Activated T-helper 2 cell treated with anti-CD3 and anti-CD28 coated beads, Interferon-gamma antibody, Interleukin-2, Interleukin-4, amounts not matched to agents 10 μg/mL and 5 μg/mL and 100 μg/mL, durations not matched to agents 14 hours and 24 hours and 36 hours (primary cell): ENCODE measurements around the gene STX16. TPM values are rescaled to one million over a fixed set of nuclear protein-coding genes. Genes with fewer than 3 reads are reported as not detected.

Experiments
- DNase-seq: peaks from one replicate; pipeline ENCODE4 v3.0.0; 2021; ENCODE audit warnings: low spot score
- H3K27ac Mint-ChIP-seq: one replicate; pipeline ENCODE4 v1.8.0; 2021; ENCODE audit warnings: mixed read lengths
- H3K27me3 Mint-ChIP-seq: one replicate; pipeline ENCODE4 v1.8.0; 2021; ENCODE audit warnings: low read depth, mixed read lengths
- H3K36me3 Mint-ChIP-seq: one replicate; pipeline ENCODE4 v1.8.0; 2021; ENCODE audit warnings: low read depth, mixed read lengths
- H3K4me1 Mint-ChIP-seq: one replicate; pipeline ENCODE4 v1.8.0; 2021; ENCODE audit warnings: low read depth, mixed read lengths
- H3K4me3 Mint-ChIP-seq: one replicate; pipeline ENCODE4 v1.8.0; 2021; ENCODE audit warnings: low read depth, mild to moderate bottlenecking, moderate library complexity, mixed read lengths
- H3K9me3 Mint-ChIP-seq: one replicate; pipeline ENCODE4 v1.8.0; 2021; ENCODE audit warnings: mixed read lengths
- intact Hi-C: fragments of 100-400 bp; cut with micrococcal nuclease; formaldehyde crosslinking; loops from one replicate; pipeline ENCODE4 v1.15.1; 2023
- total RNA-seq: library from RNA; stranded (reverse); gene quantifications from 2 replicates; pipeline ENCODE4 v1.2.3, GENCODE V29; 2022

Gene STX16
- total RNA-seq, 1 donor from 2014 or later: 103 TPM

DNA sequence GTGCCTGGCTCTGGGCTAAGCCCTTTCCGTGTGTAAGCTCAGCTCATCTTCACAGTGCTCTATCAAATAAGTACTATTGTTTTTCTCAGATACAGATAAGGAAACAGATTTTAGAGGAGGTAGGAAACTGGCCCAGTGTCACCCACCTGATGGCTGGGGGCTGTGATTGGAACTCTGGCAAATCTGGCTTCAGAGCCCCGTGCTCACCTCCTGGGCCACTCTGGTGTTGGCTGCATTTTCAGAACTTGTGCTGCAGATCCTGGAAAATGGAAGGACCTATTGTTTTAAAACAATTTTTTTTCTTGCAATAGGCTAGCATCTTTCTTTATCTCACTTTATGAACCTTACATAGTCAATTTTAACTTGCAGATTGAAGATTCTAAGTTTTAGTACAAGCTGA is 5.7 kb downstream of the STX16 start:
- intact Hi-C loops: loop anchor here (10.0 kb wide), 4 partner anchors 172 to 1262 kb away; partner anchors contain the start of genes NELFCD, PRELID3B and RBM38
- Mint-ChIP-seq H3K9me3 (no peaks in the 10 kb centered on the region), H3K36me3 (peaks cover 51% of the 10 kb centered on the region), H3K4me1 (peaks cover 63% of the 10 kb centered on the region), H3K27ac (peak overlapping the region; percentile 69), H3K4me3 (peak overlapping the region; percentile 65), H3K27me3 (no peaks in the 10 kb centered on the region)
- DNase-seq: no peak

DNA sequence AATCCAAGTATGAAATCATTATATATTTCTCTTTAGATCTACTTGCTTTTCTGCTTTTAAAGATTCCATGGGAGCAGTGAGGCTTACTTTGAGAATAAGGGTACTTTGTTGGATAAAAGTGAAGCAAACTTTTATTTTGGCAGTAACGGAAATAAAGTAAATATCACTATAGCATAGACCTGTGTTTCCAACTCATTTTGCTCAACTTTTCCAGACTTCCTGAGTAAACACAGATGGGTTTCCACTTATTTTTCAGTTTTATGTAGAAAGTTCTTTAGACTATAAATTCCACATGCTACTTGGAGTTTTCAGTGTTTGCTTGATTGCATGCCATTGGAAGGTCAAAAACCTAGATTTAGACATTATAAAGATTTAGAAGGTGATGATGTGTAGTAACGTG is 6.2 kb downstream of the STX16 start:
- Mint-ChIP-seq H3K9me3 (no peaks in the 10 kb centered on the region), H3K27ac (peak overlapping the region; percentile 69), H3K36me3 (peaks cover 51% of the 10 kb centered on the region), H3K4me1 (peaks cover 67% of the 10 kb centered on the region), H3K27me3 (no peaks in the 10 kb centered on the region), H3K4me3 (peak overlapping the region; percentile 65)
- no peak for DNase-seq
- intact Hi-C loops: loop anchor here (10.0 kb wide), 4 partner anchors 172 to 1262 kb away; partner anchors contain the start of genes NELFCD, PRELID3B and RBM38

DNA sequence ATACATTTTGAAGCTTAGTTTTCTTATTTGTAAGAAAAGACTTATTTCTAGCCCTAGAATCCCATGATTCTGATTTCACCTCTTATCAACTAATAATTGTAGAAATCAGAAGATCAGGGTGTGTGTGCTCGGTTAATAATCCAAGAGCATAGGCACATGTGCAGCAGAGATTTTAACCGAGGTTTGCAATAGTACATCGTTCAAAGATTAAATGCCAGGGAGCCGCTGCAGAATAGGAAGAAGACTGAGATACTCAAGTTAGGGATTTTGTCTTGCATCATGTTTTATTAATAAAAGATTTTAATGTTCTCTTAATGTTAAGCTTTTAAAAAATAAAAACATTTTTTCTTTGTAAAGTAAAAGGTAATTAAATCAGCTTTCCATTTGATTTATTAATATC is 6.9 kb downstream of the STX16 start:
- no peaks in the 10 kb centered on the region for H3K9me3 Mint-ChIP-seq
- no peak for DNase-seq
- intact Hi-C loops: loop anchor here (10.0 kb wide), 4 partner anchors 173 to 1263 kb away; partner anchors contain the start of genes NELFCD, PRELID3B and RBM38
- H3K36me3 Mint-ChIP-seq: peaks cover 47% of the 10 kb centered on the region
- H3K4me3 Mint-ChIP-seq: peak overlapping the region; percentile 65
- H3K27me3 Mint-ChIP-seq: no peaks in the 10 kb centered on the region
- H3K27ac Mint-ChIP-seq: peak overlapping the region; percentile 71
- H3K4me1 Mint-ChIP-seq: peaks cover 67% of the 10 kb centered on the region

DNA sequence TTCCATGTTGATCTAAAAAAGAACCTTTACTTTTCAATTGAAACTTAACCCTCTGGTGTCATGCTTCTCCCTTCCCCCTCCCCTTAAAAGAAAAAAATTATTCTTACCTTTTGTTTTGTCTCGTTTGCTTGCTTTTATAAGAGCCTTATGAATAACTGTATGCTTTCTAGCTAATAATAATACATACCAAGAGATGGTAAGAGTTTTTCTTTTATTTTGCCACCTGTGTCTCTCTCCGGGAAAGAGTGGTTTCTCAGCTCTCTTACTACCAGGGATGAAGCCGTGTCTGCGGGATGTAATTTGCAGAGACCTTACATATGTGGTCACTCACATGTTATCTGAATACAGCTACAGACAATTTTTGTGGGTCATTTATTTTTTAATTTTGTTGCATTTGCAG is 7.7 kb downstream of the STX16 start:
- no peaks in the 10 kb centered on the region for H3K9me3 Mint-ChIP-seq
- H3K27ac Mint-ChIP-seq: peak overlapping the region; percentile 87
- intact Hi-C loops: loop anchor here (10.0 kb wide), 4 partner anchors 174 to 1264 kb away; partner anchors contain the start of genes NELFCD, PRELID3B and RBM38
- peaks cover 69% of the 10 kb centered on the region for H3K4me1 Mint-ChIP-seq
- H3K4me3 Mint-ChIP-seq: peak overlapping the region; percentile 66
- no peak for DNase-seq
- no peaks in the 10 kb centered on the region for H3K27me3 Mint-ChIP-seq
- H3K36me3 Mint-ChIP-seq: peaks cover 49% of the 10 kb centered on the region

DNA sequence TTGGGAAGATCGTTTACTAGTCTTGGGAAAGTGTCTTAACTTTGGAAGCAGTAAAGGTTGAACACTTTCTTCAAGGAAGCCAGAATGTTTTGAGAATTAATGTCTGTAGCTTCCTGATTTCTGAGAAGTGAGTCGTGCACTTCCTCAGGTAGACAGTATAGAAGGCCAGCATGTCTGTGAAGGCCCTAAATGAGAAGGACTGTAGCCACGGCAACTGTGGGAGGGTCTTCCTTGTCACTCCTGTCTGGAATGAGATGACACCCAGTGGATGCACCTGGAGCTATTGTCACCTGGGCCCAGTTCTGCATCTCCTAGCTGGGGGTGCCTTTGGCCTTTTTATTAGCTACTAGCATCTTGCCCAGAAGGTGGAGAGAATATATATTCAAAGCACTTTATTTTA is 8.8 kb downstream of the STX16 start:
- Mint-ChIP-seq H3K27ac (peak overlapping the region; percentile 87), H3K36me3 (peaks cover 54% of the 10 kb centered on the region), H3K4me1 (peaks cover 69% of the 10 kb centered on the region), H3K4me3 (peak overlapping the region; percentile 74), H3K9me3 (no peaks in the 10 kb centered on the region), H3K27me3 (no peaks in the 10 kb centered on the region)
- intact Hi-C loops: loop anchor here (1.0 to 10.0 kb wide), 5 partner anchors 8 to 1265 kb away; partner anchors contain the start of genes NELFCD, PRELID3B and RBM38
- no peak for DNase-seq

DNA sequence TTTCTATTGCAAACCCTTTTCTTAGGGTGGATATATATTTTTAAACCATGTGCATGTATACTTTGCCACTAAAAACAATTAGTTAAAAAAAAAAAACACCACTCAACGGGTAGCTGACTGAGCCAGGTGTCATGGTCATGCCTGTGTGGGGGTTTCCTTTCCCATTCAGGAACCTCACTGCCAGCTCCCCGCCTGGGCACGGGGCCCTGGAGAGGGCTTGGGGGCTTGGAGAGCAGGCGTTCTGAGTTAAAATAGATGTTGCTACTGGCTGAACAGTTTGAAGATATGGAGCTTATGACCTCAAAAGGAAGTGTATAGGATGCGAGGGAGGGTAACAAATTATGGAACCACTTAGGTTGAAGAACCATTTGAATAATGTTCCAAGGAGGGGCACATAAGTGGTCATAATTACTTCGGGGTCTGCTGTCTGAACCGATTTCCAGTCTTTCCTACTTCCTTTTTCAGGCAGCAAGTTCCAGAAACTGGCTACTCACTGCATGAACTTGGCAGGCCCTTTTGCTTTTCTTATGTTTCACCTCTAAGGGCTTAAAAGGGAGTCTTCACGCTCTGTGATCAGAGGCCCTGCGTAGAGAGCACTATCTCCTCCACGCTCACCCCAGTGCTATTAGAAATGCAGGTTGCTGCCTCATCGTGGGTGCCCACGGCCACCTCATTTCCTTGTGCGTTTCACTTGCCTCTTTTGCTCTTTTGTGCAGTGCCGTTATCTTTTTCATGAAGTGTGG is 9.9 kb downstream of the STX16 start:
- Mint-ChIP-seq H3K27me3 (no peaks in the 10 kb centered on the region), H3K36me3 (peaks cover 51% of the 10 kb centered on the region), H3K27ac (peak overlapping the region; percentile 96), H3K4me1 (peaks cover 68% of the 10 kb centered on the region), H3K9me3 (no peaks in the 10 kb centered on the region), H3K4me3 (peak overlapping the region; percentile 71)
- no peak for DNase-seq
- intact Hi-C loops: loop anchor here (1.0 kb wide), 1 partner anchor 9 kb away; no protein-coding TSS in a partner anchor

DNA sequence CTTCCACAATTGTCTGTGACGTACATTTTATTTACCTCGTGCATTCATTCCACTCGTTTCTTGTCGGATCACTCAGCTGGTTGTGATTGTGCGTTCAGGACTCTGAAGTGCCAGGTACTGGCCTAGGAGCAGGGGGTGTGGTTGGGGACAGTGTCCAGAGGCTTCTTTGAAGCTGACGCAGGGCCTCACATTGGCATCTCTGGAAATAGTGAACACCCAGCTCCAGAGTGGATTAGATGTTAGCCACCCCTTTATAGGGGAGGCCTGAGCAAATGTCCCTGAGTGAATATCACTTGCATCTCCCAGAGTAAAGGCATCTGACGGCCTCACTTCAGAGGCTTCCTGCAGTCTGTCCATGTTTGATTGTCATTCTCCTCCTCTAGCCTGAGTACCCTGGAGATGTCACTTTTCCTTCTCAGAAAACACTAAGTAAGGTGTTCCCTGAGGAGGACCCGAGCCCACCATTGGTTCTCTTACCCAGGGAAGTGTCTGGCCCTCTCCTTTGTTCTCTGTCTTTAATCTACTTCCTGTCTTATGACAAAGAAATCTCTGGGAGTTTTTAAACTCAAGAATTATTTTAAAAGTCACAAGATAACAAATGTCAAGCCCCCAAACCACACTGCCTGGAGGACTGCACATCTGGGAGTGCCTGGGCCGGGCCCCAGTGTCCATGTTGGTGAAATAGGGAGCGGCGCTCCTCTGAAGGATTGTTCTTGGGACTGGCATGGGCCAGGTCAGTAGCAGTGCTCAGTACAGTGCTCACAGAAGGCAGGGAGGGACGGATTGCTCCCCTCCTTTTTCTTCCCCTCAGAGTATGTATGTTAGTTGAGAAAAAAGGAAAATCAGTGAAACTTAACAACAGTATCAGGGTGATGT is 10.8 kb downstream of the STX16 start:
- no peaks in the 10 kb centered on the region for H3K27me3 Mint-ChIP-seq
- peaks cover 50% of the 10 kb centered on the region for H3K36me3 Mint-ChIP-seq
- H3K9me3 Mint-ChIP-seq: no peaks in the 10 kb centered on the region
- peak overlapping the region; percentile 71 for H3K4me3 Mint-ChIP-seq
- intact Hi-C loops: no loop called here
- no peak for DNase-seq
- peak overlapping the region; percentile 96 for H3K27ac Mint-ChIP-seq
- H3K4me1 Mint-ChIP-seq: peaks cover 61% of the 10 kb centered on the region

DNA sequence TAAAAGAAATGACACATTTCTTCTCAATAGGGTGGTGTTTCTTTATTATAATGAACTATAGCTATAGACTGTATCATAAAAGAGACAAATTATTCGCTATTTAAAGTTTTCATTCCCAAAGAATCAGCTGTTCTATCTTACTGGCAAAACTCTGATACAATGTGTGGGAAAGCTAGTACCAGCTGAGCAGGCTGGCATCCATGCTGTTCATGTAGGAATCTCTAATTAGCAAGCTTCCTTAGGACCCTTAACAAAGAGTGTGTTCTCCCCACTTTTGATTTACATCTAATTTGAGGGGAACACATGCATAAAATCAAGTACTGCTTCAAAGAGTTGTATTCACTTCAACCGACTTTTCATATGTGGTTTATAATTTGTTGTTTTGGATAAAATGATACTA is 13.2 kb downstream of the STX16 start:
- no peak overlapping the region for H3K27ac Mint-ChIP-seq
- no peak for DNase-seq
- peaks cover 62% of the 10 kb centered on the region for H3K36me3 Mint-ChIP-seq
- peaks cover 45% of the 10 kb centered on the region for H3K4me1 Mint-ChIP-seq
- H3K27me3 Mint-ChIP-seq: no peaks in the 10 kb centered on the region
- intact Hi-C loops: no loop called here
- H3K9me3 Mint-ChIP-seq: no peaks in the 10 kb centered on the region
- no peak overlapping the region for H3K4me3 Mint-ChIP-seq

DNA sequence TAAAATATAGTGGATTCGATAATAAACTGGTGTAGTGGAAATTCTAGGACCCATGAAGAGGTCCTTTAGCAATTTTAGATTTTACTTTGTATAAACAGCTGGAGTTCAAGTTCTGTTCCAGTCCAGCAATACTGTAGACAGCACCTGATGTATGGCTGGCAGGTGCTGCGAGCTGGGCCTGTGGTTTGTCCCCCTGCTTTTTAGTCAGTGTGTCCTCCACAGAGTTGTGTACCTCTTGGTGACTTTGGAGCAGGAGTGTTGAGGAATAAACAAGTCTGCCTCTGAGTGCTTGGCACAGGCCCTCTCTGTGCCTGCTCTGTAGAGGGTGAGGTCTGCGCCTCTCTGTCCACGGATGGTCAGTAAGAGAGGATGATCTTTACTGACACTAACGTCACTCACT is 13.8 kb downstream of the STX16 start:
- no peak for DNase-seq
- H3K4me3 Mint-ChIP-seq: no peak overlapping the region
- H3K27ac Mint-ChIP-seq: peak overlapping the region; percentile 56
- intact Hi-C loops: no loop called here
- H3K4me1 Mint-ChIP-seq: peaks cover 39% of the 10 kb centered on the region
- no peaks in the 10 kb centered on the region for H3K9me3 Mint-ChIP-seq
- no peaks in the 10 kb centered on the region for H3K27me3 Mint-ChIP-seq
- peaks cover 66% of the 10 kb centered on the region for H3K36me3 Mint-ChIP-seq

DNA sequence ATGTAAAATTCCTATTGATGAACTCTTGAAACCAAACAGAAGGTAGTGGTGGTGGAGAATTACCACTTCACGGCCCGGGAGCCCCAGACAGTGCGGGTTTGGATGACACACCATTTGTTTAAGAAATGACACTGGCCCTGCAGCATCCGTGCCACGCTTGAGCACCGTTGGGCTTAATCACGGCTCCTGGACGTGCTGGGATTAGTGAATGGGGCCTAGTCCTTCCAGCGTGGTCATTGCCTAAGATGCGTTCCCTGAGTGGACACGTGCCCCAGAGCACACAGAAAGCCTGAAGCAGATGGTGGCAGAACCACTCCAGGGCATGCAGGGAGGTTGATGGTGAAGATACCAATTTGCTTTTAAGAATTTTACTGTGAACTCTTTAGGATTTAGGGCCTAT is 14.5 kb downstream of the STX16 start:
- Mint-ChIP-seq H3K27ac (no peak overlapping the region), H3K4me1 (peaks cover 33% of the 10 kb centered on the region), H3K4me3 (no peak overlapping the region), H3K27me3 (no peaks in the 10 kb centered on the region), H3K9me3 (no peaks in the 10 kb centered on the region), H3K36me3 (peaks cover 68% of the 10 kb centered on the region)
- intact Hi-C loops: no loop called here
- no peak for DNase-seq

DNA sequence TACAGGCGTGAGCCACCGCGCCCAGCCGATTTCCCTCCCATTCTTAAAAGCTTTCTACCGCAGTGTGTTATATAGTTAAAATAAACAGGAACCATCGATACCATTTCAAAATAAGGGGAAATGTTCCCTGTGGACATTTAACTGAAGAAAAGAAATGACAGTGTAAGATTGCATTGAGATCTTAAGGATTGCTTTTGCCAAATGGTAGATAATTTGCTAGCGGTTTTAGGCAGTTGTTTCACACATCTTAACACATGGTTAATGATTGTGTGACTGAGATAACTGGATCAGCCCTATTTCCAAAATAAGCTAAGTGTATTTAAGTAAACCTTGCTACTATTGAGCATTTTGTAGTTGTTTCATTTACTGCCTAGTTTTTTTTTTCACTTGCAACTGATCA is 15.6 kb downstream of the STX16 start:
- intact Hi-C loops: no loop called here
- no peak for DNase-seq
- Mint-ChIP-seq H3K36me3 (peaks cover 62% of the 10 kb centered on the region), H3K27me3 (no peaks in the 10 kb centered on the region), H3K4me3 (no peak overlapping the region), H3K27ac (peak overlapping the region; percentile 16), H3K9me3 (no peaks in the 10 kb centered on the region), H3K4me1 (peaks cover 23% of the 10 kb centered on the region)

DNA sequence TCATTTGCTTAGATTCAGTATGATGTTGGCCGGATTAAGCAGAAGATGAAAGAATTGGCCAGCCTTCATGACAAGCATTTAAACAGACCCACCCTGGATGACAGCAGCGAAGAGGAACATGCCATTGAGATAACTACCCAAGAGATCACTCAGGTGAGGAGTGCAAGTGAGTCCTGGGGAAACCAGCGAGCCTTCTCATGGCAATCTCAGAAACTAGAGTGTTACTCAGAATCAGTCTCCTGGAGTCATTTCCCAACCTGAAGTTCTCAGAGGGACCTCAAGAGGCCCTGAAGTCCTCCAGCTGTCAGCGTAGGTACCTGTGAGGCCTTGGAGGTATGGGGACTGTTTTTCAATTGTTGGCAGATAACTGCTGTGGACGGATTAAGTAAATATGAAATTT is 16.9 kb downstream of the STX16 start:
- no peak for DNase-seq
- peaks cover 59% of the 10 kb centered on the region for H3K36me3 Mint-ChIP-seq
- no peak overlapping the region for H3K4me3 Mint-ChIP-seq
- no peaks in the 10 kb centered on the region for H3K27me3 Mint-ChIP-seq
- intact Hi-C loops: no loop called here
- H3K27ac Mint-ChIP-seq: no peak overlapping the region
- no peaks in the 10 kb centered on the region for H3K9me3 Mint-ChIP-seq
- peaks cover 16% of the 10 kb centered on the region for H3K4me1 Mint-ChIP-seq
